Putamen (tissue), 1 donor: ENCODE results near the gene RFPL4A.

Experiments
- DNase-seq: peaks from one replicate; pipeline ENCODE4 v3.0.0-alpha.2; 2016; ENCODE audit warnings: low spot score

The RFPL4A gene

GRCh38 chr19:55809381-55810058, 50.6 kb downstream of the RFPL4A start:
- DNase-seq = peak; percentile 14

DNA sequence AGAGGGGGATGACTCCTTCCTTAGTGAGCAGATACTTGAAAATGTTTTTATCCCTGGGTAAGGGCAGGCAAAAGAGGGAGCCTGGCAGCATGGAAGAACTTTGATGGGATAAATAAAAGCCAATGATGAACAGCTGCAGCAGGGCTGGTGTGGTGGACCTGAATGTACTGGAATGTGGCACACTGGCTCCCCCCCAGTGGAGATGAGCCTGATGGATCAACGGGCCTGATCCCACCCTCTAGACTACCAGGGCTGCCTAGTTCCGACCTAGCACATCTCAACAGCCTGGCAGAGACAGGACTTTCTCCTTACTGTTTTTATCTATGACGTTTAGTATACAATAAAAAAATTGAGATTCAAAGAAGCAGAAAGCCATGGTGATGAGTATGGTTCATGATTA, 52.4 kb downstream of the RFPL4A start:
- DNase-seq = no peak

- DNase-seq = no peak
These were observed 53.6 kb downstream of the RFPL4A start for GRCh38 chr19:55812449-55812848.
